ENCODE results near the gene ANAPC16.
"Not testable (repeated sequence)": the region's sequence is repeated elsewhere in the genome, so short reads cannot be mapped to it uniquely, and the experiment has no call there.

The ANAPC16 gene

DNA sequence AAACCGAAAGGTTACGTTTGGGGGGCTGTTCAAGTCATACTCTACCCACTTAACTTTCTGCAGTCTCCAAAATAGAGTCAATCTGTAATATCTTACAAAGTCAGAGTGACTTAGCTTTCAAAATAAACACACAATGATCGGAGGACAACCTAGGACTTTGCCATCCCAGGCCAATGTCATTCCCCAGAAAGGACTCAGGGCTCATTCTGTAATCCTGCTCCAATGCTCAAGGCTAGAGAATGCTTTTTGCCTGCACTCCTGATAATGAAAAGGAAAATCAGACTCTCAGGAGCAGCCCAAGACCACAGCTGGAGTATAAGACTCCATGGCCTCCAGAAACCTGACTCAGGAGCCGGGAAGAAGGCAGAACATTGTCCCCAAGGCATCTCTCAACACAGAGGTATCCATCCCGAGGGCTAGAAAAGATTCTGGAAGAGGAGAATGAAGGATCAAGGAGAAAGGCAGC lies 28.8 kb downstream of the ANAPC16 start:
- no peak for DNase-seq (ENCODE audit: low spot score)

- no peak for DNase-seq (ENCODE audit: low spot score)
Measured at GRCh38 chr10:72245949-72246525, 30.2 kb downstream of the ANAPC16 start.

DNA sequence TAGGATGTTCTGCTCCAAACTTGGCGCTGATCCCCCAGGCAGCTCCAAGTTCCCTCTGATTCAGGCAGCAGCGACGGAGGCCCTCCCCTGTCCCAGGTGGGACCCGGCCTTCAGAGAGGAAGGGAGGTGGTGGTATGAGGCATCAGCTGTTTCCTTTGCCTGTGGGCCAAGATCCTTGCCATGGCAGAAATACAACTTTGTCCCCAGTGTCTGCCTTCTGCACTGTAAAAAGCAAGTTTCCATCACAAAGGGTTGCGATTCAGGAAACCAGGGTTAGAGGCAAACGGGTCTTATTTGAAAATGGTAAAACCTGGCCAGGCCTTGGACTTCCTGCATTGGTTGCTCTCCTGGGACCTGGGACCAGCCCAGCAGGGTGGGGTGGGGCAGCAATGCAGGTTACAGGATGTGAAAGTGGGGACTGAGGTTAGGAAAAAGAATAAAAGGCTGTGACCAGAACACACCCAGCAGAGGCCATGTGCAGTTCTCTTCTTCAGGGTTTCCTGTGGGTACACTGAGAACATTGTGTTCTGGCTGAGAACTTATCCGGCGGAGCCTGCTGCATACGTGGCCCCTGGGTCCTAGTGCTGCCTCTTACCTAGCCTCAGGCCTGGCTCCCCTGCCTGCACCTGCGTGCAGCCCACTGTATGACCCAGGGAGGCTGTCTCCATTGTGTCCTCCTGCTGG lies 32.8 kb downstream of the ANAPC16 start:
- peak; percentile 84 for DNase-seq (ENCODE audit: low spot score)

DNA sequence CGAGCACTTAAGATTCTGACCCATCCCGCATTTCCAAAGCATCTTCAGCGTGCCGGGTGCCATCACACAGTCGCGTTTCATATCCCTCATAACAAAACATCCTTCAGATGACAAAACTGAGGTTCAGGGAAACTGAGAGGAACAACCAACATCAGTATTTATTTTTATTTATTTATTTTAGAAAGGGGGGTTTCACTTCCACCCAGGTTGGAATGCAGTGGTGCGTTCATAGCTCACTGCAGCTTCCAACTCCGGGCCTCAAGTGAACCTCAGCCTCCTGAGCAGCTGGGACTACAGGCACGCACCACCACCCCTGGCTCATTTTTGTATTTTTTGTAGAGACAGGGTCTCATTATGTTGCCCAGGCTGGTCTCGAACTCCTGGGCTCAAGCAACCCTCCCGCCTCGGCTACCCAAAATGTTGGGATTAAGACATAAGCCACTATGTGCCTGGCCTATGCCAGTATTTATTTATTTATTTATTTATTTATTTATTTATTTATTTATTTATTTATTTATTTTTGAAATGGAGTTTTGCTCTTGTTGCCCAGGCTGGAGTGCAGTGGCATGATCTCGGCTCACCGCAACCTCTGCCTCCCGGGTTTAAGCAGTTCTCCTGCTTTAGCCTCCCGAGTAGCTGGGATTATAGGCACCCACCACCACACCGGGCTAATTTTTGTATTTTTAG lies 33.5 kb downstream of the ANAPC16 start:
- DNase-seq (ENCODE audit: low spot score): not testable (repeated sequence)

DNA sequence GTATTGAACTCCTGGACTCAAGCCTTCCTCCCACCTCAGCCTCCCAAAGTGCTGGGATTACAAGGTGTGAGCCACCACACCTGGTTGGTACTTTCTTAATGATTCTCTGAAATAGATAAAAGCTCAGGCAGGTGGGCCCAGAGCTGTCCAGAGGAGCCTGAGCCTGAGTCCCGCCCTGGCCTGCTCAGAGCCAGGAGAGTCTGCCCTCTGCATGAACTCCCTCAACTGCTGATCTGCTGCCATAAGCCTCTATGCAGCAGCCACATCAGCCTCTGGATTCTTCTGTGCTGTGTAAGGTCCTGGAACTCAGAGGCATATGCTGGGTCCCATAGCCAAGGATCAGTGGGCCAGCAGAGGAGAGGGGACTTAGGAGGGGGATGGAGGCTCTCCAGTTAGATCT lies 34.9 kb downstream of the ANAPC16 start:
- no peak for DNase-seq (ENCODE audit: low spot score)

DNA sequence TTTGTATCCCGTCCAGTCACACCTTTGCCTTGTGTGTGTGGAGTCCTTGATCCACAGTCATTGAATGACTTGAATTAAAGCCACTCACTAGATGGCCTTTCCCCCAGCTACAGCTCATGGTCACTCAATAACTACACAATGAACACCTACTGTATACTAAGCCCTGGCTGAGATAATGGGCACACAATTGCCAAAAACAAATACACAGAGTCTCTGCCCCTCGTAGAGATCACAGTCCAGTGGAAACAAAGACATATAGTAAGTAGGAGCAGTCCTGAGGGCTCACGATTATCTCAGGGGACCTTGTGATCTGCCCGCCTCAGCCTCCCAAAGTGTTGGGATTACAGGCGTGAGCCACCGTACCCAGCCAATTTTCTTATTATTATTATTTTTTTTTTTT lies 35.8 kb downstream of the ANAPC16 start:
- DNase-seq (ENCODE audit: low spot score): no peak

GRCh38 chr10:72252972-72253371 lies 37.2 kb downstream of the ANAPC16 start:
- no peak for DNase-seq (ENCODE audit: low spot score)

GRCh38 chr10:72253578-72253977 lies 37.8 kb downstream of the ANAPC16 start:
- no peak for DNase-seq (ENCODE audit: low spot score)

DNA sequence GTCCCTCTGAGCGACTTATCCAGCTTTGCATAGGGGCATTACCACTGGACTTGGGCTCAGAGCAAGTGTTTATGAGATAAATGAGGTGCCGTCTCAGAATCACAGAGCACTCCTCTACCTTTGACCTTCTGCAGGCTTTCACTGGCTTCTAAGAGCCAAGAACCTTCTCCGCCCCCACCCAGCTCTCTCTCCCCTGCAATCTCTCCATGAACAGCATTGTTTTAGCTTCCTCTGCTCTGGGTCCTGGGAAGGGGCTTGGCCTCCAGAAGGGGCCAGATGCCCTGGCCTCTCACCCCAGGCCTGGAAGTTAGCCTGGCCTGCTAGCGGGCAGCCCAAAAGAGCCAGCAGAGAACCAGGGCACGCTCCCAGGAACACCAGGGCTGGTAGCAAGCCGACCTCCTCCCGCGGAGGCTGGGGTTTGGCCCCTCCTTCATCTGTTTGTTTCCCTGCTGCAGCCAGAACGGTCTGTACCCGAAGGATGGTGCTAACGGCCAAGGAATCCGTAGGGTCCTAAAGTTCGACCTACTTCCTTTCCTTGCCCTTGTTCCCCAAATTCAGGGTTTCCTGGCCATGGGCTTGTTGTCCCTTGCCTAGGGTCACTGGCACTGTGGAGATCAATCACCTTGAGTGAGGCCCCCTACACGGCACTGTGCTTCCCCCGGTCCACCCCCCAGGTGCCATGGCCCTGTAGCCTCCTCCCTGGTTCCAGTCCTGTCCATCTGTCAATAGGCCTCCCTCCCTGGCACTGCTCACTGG lies 39.2 kb downstream of the ANAPC16 start:
- peak; percentile 97 for DNase-seq (ENCODE audit: low spot score)

DNA sequence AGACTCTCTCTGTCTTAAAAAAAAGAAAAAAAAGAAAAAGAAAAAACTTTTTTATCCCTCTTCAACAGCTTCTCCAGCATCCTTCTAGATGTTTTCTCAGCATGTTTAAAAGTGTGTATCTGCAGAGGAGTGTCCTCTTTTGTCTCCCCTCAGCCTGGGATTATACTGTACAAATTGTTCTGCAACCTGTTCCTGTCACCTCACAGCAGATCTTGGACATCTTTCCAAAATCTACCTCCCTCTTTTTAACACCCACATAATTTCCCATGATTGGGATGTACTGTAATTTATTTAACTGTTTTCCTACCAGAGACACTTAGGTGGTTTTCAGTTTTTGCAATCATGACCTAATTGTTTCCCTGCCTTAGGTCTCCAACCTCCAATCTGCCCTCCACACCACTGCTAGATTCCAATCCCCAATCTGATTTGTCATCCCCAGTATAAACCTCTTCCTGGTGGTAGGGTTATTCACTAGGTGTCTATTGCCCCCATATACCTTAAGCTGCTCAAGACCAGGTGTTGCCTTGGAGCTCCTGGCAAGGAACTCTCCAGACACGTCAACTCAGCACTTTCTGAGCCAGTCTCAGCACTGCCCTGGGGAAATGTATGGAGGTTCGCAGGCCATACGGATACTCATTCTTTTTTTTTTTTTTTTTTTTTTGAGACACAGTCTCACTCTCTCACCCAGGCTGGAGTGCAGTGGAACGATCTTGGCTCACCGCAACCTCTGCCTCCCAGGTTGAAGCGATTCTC lies 40.3 kb downstream of the ANAPC16 start:
- DNase-seq (ENCODE audit: low spot score): no peak

- DNase-seq (ENCODE audit: low spot score): peak; percentile 55
Measured at GRCh38 chr10:72257051-72257892, 41.5 kb downstream of the ANAPC16 start.

DNA sequence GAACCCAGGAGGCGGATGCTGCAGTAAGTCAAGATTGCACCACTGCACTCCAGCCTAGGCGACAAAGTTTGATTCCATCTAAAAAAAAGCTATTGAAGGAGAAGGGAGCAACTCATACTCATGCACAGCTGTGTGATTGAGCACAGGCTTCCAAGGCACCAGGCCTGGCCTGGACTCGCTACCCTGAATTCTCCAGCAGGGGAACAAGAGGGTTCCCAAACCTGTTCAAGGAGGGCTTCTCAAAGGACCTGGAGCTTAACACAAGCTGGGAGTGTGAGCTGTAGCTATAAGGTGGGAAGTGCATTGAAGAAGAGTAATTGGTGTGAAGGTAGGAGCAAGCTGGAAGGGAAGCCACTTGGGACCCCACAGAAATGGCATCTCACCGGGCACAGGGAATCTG lies 42.8 kb downstream of the ANAPC16 start:
- DNase-seq (ENCODE audit: low spot score): no peak

DNA sequence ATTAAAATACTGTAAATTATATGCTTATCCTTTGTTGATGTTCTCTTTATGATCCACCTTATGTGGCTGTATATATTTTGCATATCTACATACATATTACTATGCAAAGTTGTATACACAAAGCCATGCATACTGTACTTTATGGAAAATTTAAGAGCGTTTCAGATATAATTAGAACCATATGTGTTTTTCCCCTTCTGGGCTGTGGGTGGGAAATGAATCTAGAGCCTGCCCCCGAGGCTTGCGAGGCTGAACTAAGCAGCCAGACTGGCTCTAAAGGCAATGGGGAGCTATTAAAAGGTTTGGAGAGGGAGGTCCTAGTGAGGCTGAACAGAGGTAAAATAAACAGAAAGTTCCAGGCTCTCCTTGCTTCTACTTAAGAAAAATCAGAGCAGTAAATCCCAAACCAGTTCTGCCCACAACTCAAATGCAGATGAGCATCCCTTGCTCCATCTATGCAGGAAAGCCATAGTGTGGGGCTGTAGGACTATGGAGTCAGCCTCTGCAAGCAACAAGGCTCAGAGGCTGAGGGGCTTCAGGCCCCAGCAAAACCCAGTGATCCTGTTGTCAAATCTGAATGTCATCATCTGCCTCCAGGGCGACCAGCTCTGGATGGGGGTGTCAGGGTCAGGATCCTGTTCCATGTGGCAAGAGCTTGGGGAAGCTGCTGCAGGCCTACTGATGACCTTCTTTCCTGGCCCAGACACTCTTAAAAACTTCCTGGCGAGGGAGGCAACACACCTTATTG lies 43.9 kb downstream of the ANAPC16 start:
- no peak for DNase-seq (ENCODE audit: low spot score)

DNA sequence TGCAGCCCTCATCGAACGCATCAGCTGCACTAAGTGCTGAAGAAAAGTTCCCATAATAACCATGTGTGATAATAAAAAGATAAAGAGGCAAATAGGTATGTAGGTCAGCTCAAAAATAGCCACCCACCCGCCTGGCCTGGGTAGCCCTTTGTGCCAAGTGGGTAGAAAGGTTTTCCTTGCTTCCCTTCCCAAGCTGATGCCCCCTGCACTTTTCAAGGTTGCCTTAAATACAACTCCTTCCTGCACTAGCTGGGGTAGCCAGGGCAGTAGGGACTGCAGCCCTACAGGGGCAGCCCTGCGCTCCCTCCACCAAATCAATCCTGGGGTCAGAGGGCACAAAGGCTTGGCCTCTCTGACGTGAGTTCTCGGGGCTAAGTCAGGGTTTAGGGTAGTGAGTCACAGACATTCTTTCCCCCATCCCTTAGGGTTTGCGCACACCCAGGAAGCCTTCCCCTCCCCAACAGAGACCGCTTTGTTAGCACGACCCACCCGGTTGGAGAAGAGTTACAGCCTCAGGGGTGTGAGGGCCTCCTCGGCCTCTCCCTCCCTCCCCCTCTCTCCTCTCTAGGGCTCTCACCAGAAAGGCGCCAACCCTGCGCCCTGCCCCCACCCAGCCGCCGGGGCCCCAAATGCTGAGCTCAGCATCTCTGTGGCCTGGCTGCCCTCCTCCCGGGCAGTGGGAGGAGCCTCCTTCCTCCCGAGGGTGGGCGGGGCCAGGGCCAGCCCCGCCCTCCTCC lies 44.6 kb downstream of the ANAPC16 start:
- DNase-seq (ENCODE audit: low spot score): peak; percentile 88

DNA sequence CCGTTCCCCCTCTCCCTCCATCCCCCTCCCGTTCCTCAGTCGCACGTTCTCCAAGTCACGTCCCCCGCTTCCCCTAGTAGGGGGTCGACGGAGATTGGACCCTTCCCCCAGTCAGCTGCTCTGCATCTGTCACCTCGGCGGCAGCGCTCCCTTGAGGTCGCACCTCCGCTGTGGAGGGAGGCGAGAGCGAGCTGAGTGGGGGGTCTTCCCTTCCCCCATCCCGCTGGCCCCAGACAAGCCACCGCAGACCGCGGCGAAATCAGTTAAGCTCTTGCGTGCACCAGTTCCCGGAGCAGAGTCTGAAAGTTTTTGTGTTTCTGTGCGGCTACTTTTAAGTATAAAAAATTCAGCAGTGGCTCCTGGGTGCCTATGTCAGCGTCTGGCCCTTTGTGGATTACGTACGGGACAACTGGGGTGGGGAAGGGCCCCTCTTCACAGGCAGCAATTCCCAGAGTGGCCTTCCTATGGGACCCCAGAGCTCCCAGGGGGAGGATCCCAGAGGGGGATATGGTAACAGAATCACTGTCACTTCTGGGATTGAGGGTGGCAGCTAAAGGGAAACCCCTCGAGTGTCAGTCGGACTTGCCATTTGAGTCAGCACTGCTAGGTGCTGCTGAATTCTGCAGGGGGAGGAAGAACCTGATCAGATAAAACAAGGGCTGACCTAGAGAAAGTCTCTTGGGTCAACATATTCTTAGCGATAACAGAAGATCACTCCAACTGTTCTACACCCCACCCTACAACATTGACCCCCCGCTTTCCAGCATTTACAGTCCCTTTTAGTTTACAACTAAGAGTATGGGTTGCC lies 45.4 kb downstream of the ANAPC16 start:
- no peak for DNase-seq (ENCODE audit: low spot score)

GRCh38 chr10:72261784-72262404 lies 46.1 kb downstream of the ANAPC16 start:
- DNase-seq (ENCODE audit: low spot score): no peak

DNA sequence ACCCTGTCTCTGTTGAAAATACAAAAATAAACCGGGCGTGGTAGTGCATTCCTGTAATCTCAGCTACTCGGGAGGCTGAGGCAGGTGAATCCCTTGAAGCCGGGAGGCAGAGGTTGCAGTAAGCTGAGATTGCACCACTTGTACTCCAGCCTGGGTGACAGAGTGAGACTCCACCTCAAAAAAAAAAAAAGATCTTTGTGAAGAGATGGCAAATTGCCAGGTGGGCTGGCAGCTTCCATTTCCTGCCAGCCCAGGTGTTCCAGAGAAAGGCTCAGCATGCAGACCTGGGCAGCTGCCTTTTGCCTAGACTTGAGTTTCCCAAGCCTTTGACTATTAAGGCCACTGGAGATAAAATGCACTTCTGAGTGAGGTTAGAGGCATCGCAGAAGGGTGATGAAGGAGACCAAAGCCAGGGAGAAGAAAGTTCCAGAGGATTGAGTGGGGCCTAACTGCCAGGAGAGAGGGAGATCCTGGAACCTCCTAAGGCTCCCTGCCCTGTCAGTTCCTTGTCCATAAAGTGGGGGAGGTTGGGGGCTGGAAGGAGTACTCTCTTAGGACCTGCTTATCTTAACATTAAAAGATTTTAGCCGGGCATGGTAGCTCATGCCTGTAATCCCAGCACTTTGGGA lies 47.9 kb downstream of the ANAPC16 start:
- no peak for DNase-seq (ENCODE audit: low spot score)

DNA sequence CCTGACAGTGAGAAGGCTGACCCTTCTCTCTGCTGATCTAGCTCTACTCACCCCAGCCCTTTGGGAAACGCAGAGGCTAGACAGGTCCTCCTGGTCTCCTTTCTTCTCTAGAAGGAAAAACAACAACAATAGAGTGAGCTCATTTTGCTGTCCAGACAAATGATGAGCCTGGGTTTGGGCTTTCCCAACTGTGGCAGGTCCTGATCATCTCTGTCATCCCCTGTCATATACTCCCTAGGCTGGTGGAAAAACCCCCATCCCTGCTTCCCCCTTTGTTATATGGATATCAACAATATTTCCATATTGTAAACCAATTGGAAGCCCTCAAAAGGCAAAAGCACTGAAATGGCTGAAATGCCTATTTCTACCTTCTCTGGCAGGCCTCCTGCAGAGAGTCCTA lies 48.7 kb downstream of the ANAPC16 start:
- no peak for DNase-seq (ENCODE audit: low spot score)
